Natural killer cell (primary cell): ENCODE results near the gene LGALS1. TPM values are rescaled to one million over a fixed set of nuclear protein-coding genes. Genes with fewer than 3 reads are reported as not detected.
A peak's percentile ranks its signal among the peaks of the same experiment; 100 is the strongest.

Experiments used
- ATAC-seq, 3 donors: fragments of 150-1000 bp in 2 of 3; fragments of 200-7000 bp in 1 of 3; cut with Tn5 transposase; 1 replicate in 1 of 3; 2 replicates in 2 of 3; pipeline ENCODE4 v1.10.0; 2021; ENCODE audit warnings: mild to moderate bottlenecking in 2 of 3, moderate library complexity in 2 of 3
- DNase-seq, 2 donors: peaks; one replicate each; pipeline versions ENCODE4 v3.0.0 to v3.0.0-alpha.2; 2013 to 2021; ENCODE audit warnings: mixed read lengths in 1 of 2
- H3K27ac ChIP-seq: one replicate; pipeline ENCODE4 v1.5.1; 2013; ENCODE audit warnings: mild to moderate bottlenecking, low read length
- H3K27me3 ChIP-seq: one replicate; pipeline ENCODE4 v1.6.1; 2013; ENCODE audit warnings: low read length; ENCODE audit not compliant: control insufficient read depth, insufficient read depth
- H3K36me3 ChIP-seq: one replicate; pipeline ENCODE4 v1.6.1; 2013; ENCODE audit warnings: low read length; ENCODE audit not compliant: control insufficient read depth, insufficient read depth
- H3K4me1 ChIP-seq: one replicate; pipeline ENCODE4 v1.6.1; 2013; ENCODE audit warnings: low read length; ENCODE audit not compliant: control insufficient read depth, insufficient read depth
- H3K4me3 ChIP-seq: one replicate; pipeline ENCODE4 v1.5.1; 2013; ENCODE audit warnings: low read length
- H3K9me3 ChIP-seq: one replicate; pipeline ENCODE4 v1.6.1; 2013; ENCODE audit warnings: low read length; ENCODE audit not compliant: control insufficient read depth, insufficient read depth
- H3K27ac Mint-ChIP-seq, 2 donors: one replicate each; pipeline ENCODE4 v1.8.0; 2022; ENCODE audit warnings: mild to moderate bottlenecking in 2 of 2, mixed read lengths in 2 of 2, moderate library complexity in 1 of 2
- H3K27me3 Mint-ChIP-seq, 2 donors: one replicate each; pipeline ENCODE4 v1.8.0; 2022; ENCODE audit warnings: low read depth in 2 of 2, mixed read lengths in 2 of 2
- H3K36me3 Mint-ChIP-seq: one replicate; pipeline ENCODE4 v1.8.0; 2022; ENCODE audit warnings: mixed read lengths
- H3K4me1 Mint-ChIP-seq, 2 donors: one replicate each; pipeline ENCODE4 v1.8.0; 2022; ENCODE audit warnings: mixed read lengths in 2 of 2
- H3K4me3 Mint-ChIP-seq: one replicate; pipeline ENCODE4 v1.8.0; 2022; ENCODE audit warnings: mild to moderate bottlenecking, moderate library complexity, mixed read lengths
- H3K9me3 Mint-ChIP-seq, 2 donors: one replicate each; pipeline ENCODE4 v1.8.0; 2022; ENCODE audit warnings: mixed read lengths in 2 of 2
- CTCF ChIP-seq: fragments of 200-600 bp; IDR thresholded peaks from one replicate; pipeline ENCODE4 v1.8.0; 2022; ENCODE audit warnings: antibody characterized with exemption
- WGBS: methylation state at CpG from one replicate; pipeline ENCODE4 v1.1.7; 2013; ENCODE audit warnings: missing lambda C conversion rate; ENCODE audit not compliant: insufficient coverage; 5-methylcytosine and 5-hydroxymethylcytosine counted together
- intact Hi-C: fragments of 100-400 bp; cut with micrococcal nuclease; formaldehyde crosslinking; loops from one replicate; pipeline ENCODE4 v1.14.2; 2022
- total RNA-seq, 4 donors: library from RNA; stranded (reverse); fragments of 120-200 nt in 1 of 4; gene quantifications; one replicate each; pipeline versions ENCODE4 v1.2.3 to v1.2.4, GENCODE V29; 2013 to 2022

LGALS1 gene
- total RNA-seq, 3 donors from 2014 or later (not counting 1 experiment from before 2014, with no cell fraction given): 195 to 218 (median 214) TPM

- H3K36me3 ChIP-seq: no peaks in the 10 kb centered on the region
- H3K4me1 Mint-ChIP-seq: peaks cover 57 to 88% of the 10 kb centered on the region in 2 donors
Measured at GRCh38 chr22:37632174-37633088, 43.0 kb upstream of the LGALS1 start.

GRCh38 chr22:37633089-37633624, 42.3 kb upstream of the LGALS1 start:
- Histone ChIP-seq H3K4me1 (peaks cover 99% of the 10 kb centered on the region), H3K36me3 (no peaks in the 10 kb centered on the region), H3K27ac (peak overlapping the region; percentile 83), H3K4me3 (peak overlapping the region; percentile 8), H3K27me3 (no peaks in the 10 kb centered on the region), H3K9me3 (no peaks in the 10 kb centered on the region)
- Mint-ChIP-seq H3K27ac (peak overlapping the region; percentile 93 to 99), H3K4me1 (peaks cover 56 to 88% of the 10 kb centered on the region in 2 donors), H3K9me3 (no peaks in the 10 kb centered on the region), H3K4me3 (peak overlapping the region; percentile 80), H3K36me3 (no peaks in the 10 kb centered on the region), H3K27me3 (no peaks in the 10 kb centered on the region)
- WGBS: 2% methylated on average over 11 of the region's 11 CpGs
- no peak for TF ChIP-seq CTCF
- intact Hi-C loops: loop anchor here (10.0 kb wide), 1 partner anchor 212 kb away; the partner anchor contains the start of genes ANKRD54 and EIF3L
- DNase-seq: peak; percentile 58 to 75
- peak; percentile 40 to 60 (median 55) for ATAC-seq

More at GRCh38 chr22:37632174-37633088, 43.0 kb upstream of the LGALS1 start:
- Histone ChIP-seq H3K4me3 (peak overlapping the region; percentile 8), H3K27me3 (no peaks in the 10 kb centered on the region), H3K27ac (peak overlapping the region; percentile 83), H3K4me1 (peaks cover 99% of the 10 kb centered on the region), H3K9me3 (no peaks in the 10 kb centered on the region)
- DNase-seq (peak in 1 of 2 donors; percentile 37), ATAC-seq (no peak)
- Mint-ChIP-seq H3K36me3 (no peaks in the 10 kb centered on the region), H3K27ac (peak overlapping the region; percentile 93 to 99), H3K27me3 (no peaks in the 10 kb centered on the region), H3K9me3 (no peaks in the 10 kb centered on the region), H3K4me3 (peak overlapping the region; percentile 80)
- no peak for TF ChIP-seq CTCF
- 59% methylated on average over 13 of the region's 14 CpGs for WGBS
- intact Hi-C loops: loop anchor here (10.0 kb wide), 1 partner anchor 212 kb away; the partner anchor contains the start of genes ANKRD54 and EIF3L

GRCh38 chr22:37633625-37634416, 41.6 kb upstream of the LGALS1 start:
- intact Hi-C loops: loop anchor here (10.0 kb wide), 1 partner anchor 211 kb away; the partner anchor contains the start of genes ANKRD54 and EIF3L
- Mint-ChIP-seq H3K36me3 (no peaks in the 10 kb centered on the region), H3K27ac (peak overlapping the region; percentile 93 to 99), H3K9me3 (no peaks in the 10 kb centered on the region), H3K27me3 (no peaks in the 10 kb centered on the region), H3K4me1 (peaks cover 56 to 88% of the 10 kb centered on the region in 2 donors), H3K4me3 (peak overlapping the region; percentile 80)
- Histone ChIP-seq H3K9me3 (no peaks in the 10 kb centered on the region), H3K27me3 (no peaks in the 10 kb centered on the region), H3K4me1 (peaks cover 99% of the 10 kb centered on the region), H3K4me3 (peak overlapping the region; percentile 8), H3K36me3 (no peaks in the 10 kb centered on the region), H3K27ac (peak overlapping the region; percentile 83)
- peak; percentile 57 to 73 (median 59) for ATAC-seq
- no peak for TF ChIP-seq CTCF
- WGBS: 5% methylated on average over 24 of the region's 24 CpGs
- DNase-seq: peak; percentile 66 to 80
